Body of pancreas (tissue), 4 donors: Measurements from ENCODE around the gene POLR3C. TPM values are rescaled to one million over a fixed set of nuclear protein-coding genes. Genes with fewer than 3 reads are reported as not detected.

Experiments
- ATAC-seq: fragments of 150-250 bp; one replicate; pipeline ENCODE4 v1.9.1; 2016
- DNase-seq, 4 donors: peaks; one replicate each; pipeline ENCODE4 v3.0.0-alpha.2; 2019
- H3K27ac ChIP-seq, 4 donors: fragments of 200-600 bp; sonication (generic); 1 replicate in 3 of 4; 2 replicates in 1 of 4; pipeline versions ENCODE4 v1.5.1 to v1.6.1; 2016 to 2019; ENCODE audit warnings: mild to moderate bottlenecking in 1 of 4, mixed read lengths in 1 of 4, moderate library complexity in 1 of 4
- H3K27me3 ChIP-seq, 2 donors: fragments of 200-600 bp; sonication (generic); one replicate each; pipeline ENCODE4 v1.6.0; 2016; ENCODE audit warnings: mild to moderate bottlenecking in 1 of 2
- H3K36me3 ChIP-seq, 2 donors: fragments of 200-600 bp; sonication (generic); replicated peaks in 1 of 2; 2 replicates each; pipeline ENCODE4 v1.5.1; 2016; ENCODE audit warnings: low read depth in 2 of 2; ENCODE audit not compliant: insufficient read depth in 1 of 2
- H3K4me1 ChIP-seq: fragments of 200-600 bp; sonication (generic); one replicate; pipeline ENCODE4 v1.6.0; 2016
- H3K4me3 ChIP-seq, 2 donors: fragments of 200-600 bp; sonication (generic); 1 replicate in 1 of 2; 2 replicates in 1 of 2; pipeline ENCODE4 v1.5.1; 2016 to 2019
- H3K9me3 ChIP-seq, 3 donors: fragments of 200-600 bp; sonication (generic); 1 replicate in 2 of 3; 2 replicates in 1 of 3; pipeline ENCODE4 v1.5.1; 2016
- CTCF ChIP-seq, 7 experiments: fragments of 450-650 bp in 4 of 7; fragments of 200-600 bp in 3 of 7; sonication (generic) in 3 of 7; IDR thresholded peaks; one replicate each; pipeline ENCODE4 v1.5.1; 2016 to 2019; ENCODE audit warnings: antibody characterized with exemption in 7 of 7
- POLR2A ChIP-seq, 3 donors: fragments of 450-650 bp; IDR thresholded peaks; one replicate each; pipeline ENCODE4 v1.6.1; 2016; ENCODE audit warnings: antibody characterized with exemption in 3 of 3, mild to moderate bottlenecking in 2 of 3
- WGBS, 2 donors: methylation state at CpG; one replicate each; pipeline ENCODE4 v1.1.5; 2017; 5-methylcytosine and 5-hydroxymethylcytosine counted together
- intact Hi-C: fragments of 100-400 bp; cut with DNase I; formaldehyde crosslinking; loops from one replicate; pipeline ENCODE4 v1.15.1; 2023
- total RNA-seq, 2 donors: library from RNA; depleted of rRNA; stranded (reverse); fragments of >200 nt; gene quantifications; one replicate each; pipeline ENCODE4 v1.1.0, GENCODE V29; 2016

POLR3C gene
- total RNA-seq, 2 donors from 2014 or later = 15.6 to 31.6 TPM

- intact Hi-C loops = no loop called here
Measured at GRCh38 chr1:145857170-145857569, 33.2 kb downstream of the POLR3C start.

GRCh38 chr1:145858238-145858900 lies 34.4 kb downstream of the POLR3C start:
- ATAC-seq (no peak), DNase-seq (peak; percentile 46 to 59 (median 52))
- WGBS, 2 donors = 1 to 3% methylated on average over 20 to 31 of the region's 35 CpGs
- peaks cover 0 to 8% of the 10 kb centered on the region in 2 donors for H3K36me3 ChIP-seq
- peak overlapping the region; percentile 85 to 95 for H3K4me3 ChIP-seq
- intact Hi-C loops = no loop called here
- no peaks in the 10 kb centered on the region for H3K27me3 ChIP-seq
- TF ChIP-seq CTCF (IDR thresholded peaks at IDR 0.05) = no peak
- H3K4me1 ChIP-seq = peaks cover 27% of the 10 kb centered on the region
- H3K9me3 ChIP-seq = no peaks in the 10 kb centered on the region
- H3K27ac ChIP-seq = peak overlapping the region; percentile 84 to 91 (median 88)

More at GRCh38 chr1:145857170-145857569, 33.2 kb downstream of the POLR3C start:
- H3K27me3 ChIP-seq = no peaks in the 10 kb centered on the region
- no peak for TF ChIP-seq CTCF (IDR thresholded peaks at IDR 0.05)
- no peak for TF ChIP-seq POLR2A (IDR thresholded peaks at IDR 0.05)
- no peak overlapping the region for H3K4me3 ChIP-seq
- DNase-seq = no peak
- peaks cover 27% of the 10 kb centered on the region for H3K4me1 ChIP-seq
- no peak overlapping the region for H3K27ac ChIP-seq
- WGBS, 2 donors = 76 to 79% methylated on average over 4 of the region's 4 CpGs
- ATAC-seq = no peak
- H3K36me3 ChIP-seq = peaks cover 0 to 8% of the 10 kb centered on the region in 2 donors
- H3K9me3 ChIP-seq = no peaks in the 10 kb centered on the region

GRCh38 chr1:145858901-145859490 lies 35.0 kb downstream of the POLR3C start, which contains the start of gene PIAS3:
TSS of gene PIAS3 (minus strand) at chr1:145859081. CDS start at chr1:145858990, 91 bp downstream.
- Histone ChIP-seq H3K4me1 (peaks cover 27% of the 10 kb centered on the region), H3K9me3 (no peaks in the 10 kb centered on the region), H3K27ac (peak within 1 kb of the TSS; percentile 84 to 91 (median 88)), H3K27me3 (no peaks in the 10 kb centered on the region), H3K4me3 (peak within 1 kb of the TSS; percentile 85 to 95), H3K36me3 (peaks cover 0 to 8% of the 10 kb centered on the region in 2 donors)
- intact Hi-C loops = no loop called here
- WGBS, 2 donors = 0 to 1% methylated on average over 9 to 39 of the region's 42 CpGs
- TF ChIP-seq POLR2A (IDR thresholded peaks at IDR 0.05) (peak; percentile 52 to 81 (median 79)), CTCF (IDR thresholded peaks at IDR 0.05) (no peak)
- peak; percentile 94 for ATAC-seq
- peak; percentile 95 to 97 (median 96) for DNase-seq

- Histone ChIP-seq H3K9me3 (no peaks in the 10 kb centered on the region), H3K36me3 (peaks cover 0 to 8% of the 10 kb centered on the region in 2 donors), H3K27me3 (no peaks in the 10 kb centered on the region), H3K4me3 (peak overlapping the region; percentile 85 to 95), H3K27ac (peak overlapping the region; percentile 84 to 91 (median 88)), H3K4me1 (peaks cover 27% of the 10 kb centered on the region)
- DNase-seq (peak; percentile 92 to 95 (median 93)), ATAC-seq (peak; percentile 87)
- peak in 4 of 7 experiments; percentile 9 to 25 (median 18) for TF ChIP-seq CTCF (IDR thresholded peaks at IDR 0.05)
- TF ChIP-seq POLR2A (IDR thresholded peaks at IDR 0.05) = peak; percentile 75 to 83 (median 82)
- 0 to 1% methylated on average over 16 to 41 of the region's 41 CpGs for WGBS, 2 donors
- intact Hi-C loops = no loop called here
Measured at GRCh38 chr1:145859491-145860023, 35.6 kb downstream of the POLR3C start.
